ENCODE results near the gene ST3GAL3. TPM values are rescaled to one million over a fixed set of nuclear protein-coding genes. Genes with fewer than 3 reads are reported as not detected.

The ST3GAL3 gene
- total RNA-seq, 1 experiment from 2014 or later: 8.3 TPM

DNA sequence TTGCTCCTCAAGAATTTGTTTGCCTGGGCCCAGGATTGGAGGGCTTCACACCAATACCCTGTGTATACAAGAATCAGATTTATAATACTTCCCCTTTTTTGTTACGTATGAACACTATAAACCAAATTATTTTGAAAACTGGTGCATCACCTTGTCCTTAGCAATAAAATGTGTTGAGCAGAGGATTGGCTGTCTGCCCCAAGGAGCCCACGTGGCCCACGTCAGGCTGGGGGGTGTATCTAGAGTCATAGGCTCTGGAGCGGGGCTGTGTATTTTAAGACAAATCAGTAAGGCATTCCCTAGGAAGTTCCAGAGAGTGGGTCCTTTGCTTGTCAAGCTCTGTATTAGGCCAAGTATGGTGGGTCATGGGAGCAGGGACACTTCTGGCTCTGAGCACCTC is 2.0 kb upstream of the ST3GAL3 start:
- no peak overlapping the region for H2AFZ ChIP-seq (ENCODE audit: low read length)
- no peak overlapping the region for H2BK5ac ChIP-seq (ENCODE audit: insufficient read length, low read length)
- H2BK12ac ChIP-seq (ENCODE audit: insufficient read length, low read depth, low read length): no peak overlapping the region
- H2BK120ac ChIP-seq (ENCODE audit: low read depth, low read length, poor library complexity, severe bottlenecking): no peak overlapping the region
- no peaks in the 10 kb centered on the region; the same call in 1 of the 2 replicates for H3K27me3 Mint-ChIP-seq (ENCODE audit: low read depth)
- no peak overlapping the region for H3K18ac ChIP-seq (ENCODE audit: insufficient read length, low read depth, low read length)
- no peak overlapping the region for H2AK5ac ChIP-seq (ENCODE audit: insufficient read length, low read length)
- H3K14ac ChIP-seq (ENCODE audit: insufficient read depth, low read length): no peak overlapping the region
- peak overlapping the region; percentile 85 to 92; a peak in 2 of 5 replicates for H3K4me3 Mint-ChIP-seq
- no peak overlapping the region for H4K5ac ChIP-seq (ENCODE audit: insufficient read length, low read depth, low read length)
- no peaks in the 10 kb centered on the region for H3K27me3 ChIP-seq (ENCODE audit: insufficient read depth, low read length)
- no peak overlapping the region for H2BK15ac ChIP-seq (ENCODE audit: low read depth, low read length)
- no peak overlapping the region for H3K4me2 ChIP-seq (ENCODE audit: insufficient read depth, insufficient read length, low read length)
- TF ChIP-seq, protein P1, sequence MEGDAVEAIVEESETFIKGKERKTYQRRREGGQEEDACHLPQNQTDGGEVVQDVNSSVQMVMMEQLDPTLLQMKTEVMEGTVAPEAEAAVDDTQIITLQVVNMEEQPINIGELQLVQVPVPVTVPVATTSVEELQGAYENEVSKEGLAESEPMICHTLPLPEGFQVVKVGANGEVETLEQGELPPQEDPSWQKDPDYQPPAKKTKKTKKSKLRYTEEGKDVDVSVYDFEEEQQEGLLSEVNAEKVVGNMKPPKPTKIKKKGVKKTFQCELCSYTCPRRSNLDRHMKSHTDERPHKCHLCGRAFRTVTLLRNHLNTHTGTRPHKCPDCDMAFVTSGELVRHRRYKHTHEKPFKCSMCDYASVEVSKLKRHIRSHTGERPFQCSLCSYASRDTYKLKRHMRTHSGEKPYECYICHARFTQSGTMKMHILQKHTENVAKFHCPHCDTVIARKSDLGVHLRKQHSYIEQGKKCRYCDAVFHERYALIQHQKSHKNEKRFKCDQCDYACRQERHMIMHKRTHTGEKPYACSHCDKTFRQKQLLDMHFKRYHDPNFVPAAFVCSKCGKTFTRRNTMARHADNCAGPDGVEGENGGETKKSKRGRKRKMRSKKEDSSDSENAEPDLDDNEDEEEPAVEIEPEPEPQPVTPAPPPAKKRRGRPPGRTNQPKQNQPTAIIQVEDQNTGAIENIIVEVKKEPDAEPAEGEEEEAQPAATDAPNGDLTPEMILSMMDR (conservative IDR thresholded peaks at IDR 0.05): no peak
- H3K27ac ChIP-seq (ENCODE audit: insufficient read length, low read depth, low read length): no peak overlapping the region
- no peak overlapping the region for H4K91ac ChIP-seq (ENCODE audit: insufficient read length, low read depth, low read length)
- H2BK20ac ChIP-seq (ENCODE audit: low read depth, low read length, poor library complexity, severe bottlenecking): no peak overlapping the region
- no peaks in the 10 kb centered on the region; the same call in 1 of the 2 replicates for H3K4me1 ChIP-seq (ENCODE audit: insufficient read depth, low read length)
- no peaks in the 10 kb centered on the region for H4K20me1 ChIP-seq (ENCODE audit: control insufficient read depth, insufficient read depth, insufficient read length)
- WGBS (ENCODE audit: extremely low coverage, insufficient read length, low lambda C conversion rate): no CpG with 5 or more reads among the region's 4 CpGs
- peaks cover 25 to 57% (median 46%) of the 10 kb centered on the region in 3 experiments for H3K36me3 Mint-ChIP-seq (ENCODE audit: insufficient read depth in 1 of 3, low read depth in 3 of 3)
- H4K8ac ChIP-seq (replicated peaks; ENCODE audit: insufficient read length, low read depth, low read length): no peak overlapping the region
- H3K9me3 Mint-ChIP-seq: no peaks in the 10 kb centered on the region
- no peak overlapping the region for H3T11ph ChIP-seq (ENCODE audit: low read length)
- H3K23ac ChIP-seq (ENCODE audit: insufficient read length, low read depth, low read length): no peak overlapping the region
- no peaks in the 10 kb centered on the region for H3K9me3 ChIP-seq (ENCODE audit: control insufficient read depth, low read depth, low read length)
- no peak for DNase-seq
- no peaks in the 10 kb centered on the region for H3K79me1 ChIP-seq (ENCODE audit: insufficient read depth, low read depth, low read length, poor library complexity, severe bottlenecking)
- H3K9ac ChIP-seq (ENCODE audit: extremely low read depth, insufficient read length, low read length): no peak overlapping the region
- H3K27ac Mint-ChIP-seq: peak overlapping the region in 1 of 3 experiments; percentile 30; a peak in 1 of 7 replicates
- H3K4ac ChIP-seq (ENCODE audit: low read depth, low read length): no peak overlapping the region
- no peak overlapping the region for H3K56ac ChIP-seq (ENCODE audit: insufficient read length, low read depth, low read length)
- peaks cover 7% of the 10 kb centered on the region for H3K23me2 ChIP-seq (ENCODE audit: insufficient read length, low read depth, low read length, poor library complexity, severe bottlenecking)
- H3K4me1 Mint-ChIP-seq: peaks cover 24 to 38% of the 10 kb centered on the region in 2 experiments
- no peaks in the 10 kb centered on the region for H3K79me2 ChIP-seq (ENCODE audit: insufficient read depth, low read length)
